HTR-8/SVneo (cell line): ENCODE measurements around the gene OSGIN1.
"Not testable (repeated sequence)": the region's sequence is repeated elsewhere in the genome, so short reads cannot be mapped to it uniquely, and the experiment has no call there.

Source experiments
- DNase-seq: peaks from one replicate; pipeline ENCODE4 v3.0.0; 2011; ENCODE audit warnings: low spot score, mixed read lengths; ENCODE audit not compliant: insufficient read length
- FAIRE-seq: peaks from 2 replicates; lab custom pipeline; 2011; peaks lifted over from hg19 to GRCh38; lab: Jason Lieb, UNC

Gene OSGIN1

DNA sequence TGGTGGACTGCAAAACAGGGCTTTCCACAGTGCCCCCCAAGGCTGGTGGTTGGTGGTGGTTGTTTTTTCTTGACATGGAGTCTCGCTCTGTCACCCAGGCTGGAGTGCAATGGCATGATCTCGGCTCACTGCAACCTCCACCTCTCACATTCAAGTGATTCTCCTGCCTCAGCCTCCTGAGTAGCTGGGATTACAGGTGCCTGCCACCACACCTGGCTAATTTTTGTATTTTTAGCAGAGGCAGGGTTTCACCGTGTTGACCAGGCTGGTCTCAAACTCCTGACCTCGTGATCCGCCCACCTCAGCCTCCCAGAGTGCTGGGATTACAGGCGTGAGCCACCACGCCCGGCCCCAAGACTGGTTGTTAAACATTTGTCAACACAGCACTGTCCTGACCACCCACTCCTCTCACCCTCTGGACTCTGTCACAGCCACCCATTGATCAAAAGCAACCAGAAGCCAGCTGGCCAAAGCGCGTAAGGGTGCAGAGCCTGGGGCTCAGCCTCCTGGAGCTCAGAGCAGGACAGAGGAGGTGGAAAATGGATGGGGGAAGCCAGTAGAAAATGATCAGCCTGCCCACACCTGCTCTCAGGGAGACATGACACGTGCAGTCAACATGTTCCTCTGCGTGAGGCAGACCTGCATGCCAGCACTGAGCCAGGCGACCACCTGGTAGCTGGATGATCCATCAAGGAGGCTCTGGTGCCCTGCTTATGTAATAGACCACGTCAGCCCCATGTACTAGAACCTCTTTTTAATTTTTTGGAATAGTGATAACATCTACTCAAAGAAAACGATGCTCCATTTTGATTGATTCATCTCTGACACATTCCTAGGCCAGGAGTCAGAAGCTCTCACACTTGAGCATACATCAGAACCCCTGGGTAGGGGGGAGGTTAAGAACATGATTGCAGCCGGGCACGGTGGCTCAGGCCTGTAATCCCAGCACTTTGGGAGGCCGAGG is 14.8 kb upstream of the OSGIN1 start:
- FAIRE-seq (no peak), DNase-seq (no peak)

DNA sequence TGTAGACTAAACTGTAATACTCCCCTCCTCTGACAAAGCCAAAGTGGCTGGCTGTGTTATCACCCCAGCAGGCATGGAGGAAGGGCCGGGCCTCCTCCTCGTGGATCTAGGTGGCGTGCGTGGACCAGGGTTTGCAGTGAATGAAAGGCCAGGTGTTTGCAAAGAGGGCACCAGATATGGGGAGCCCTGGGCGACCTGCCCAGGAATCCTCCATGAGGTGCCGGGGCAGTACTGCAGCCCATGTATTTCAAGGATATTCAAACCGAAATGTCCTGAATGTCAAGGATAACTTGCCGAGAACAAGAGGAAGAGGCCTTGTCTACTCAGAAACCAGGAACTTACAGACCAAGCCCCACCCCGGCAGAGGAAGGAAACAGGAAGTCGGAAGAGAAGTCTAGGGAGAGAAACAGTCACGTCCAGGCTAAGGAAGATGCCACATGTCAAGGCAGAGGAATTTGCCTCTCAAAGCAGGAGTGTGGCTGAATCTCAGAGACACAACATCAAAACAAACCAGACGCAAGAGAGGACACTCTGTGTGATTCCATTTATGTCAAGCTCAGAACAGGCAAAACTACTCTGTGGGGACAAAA is 13.7 kb upstream of the OSGIN1 start:
- DNase-seq: no peak
- no peak for FAIRE-seq

DNA sequence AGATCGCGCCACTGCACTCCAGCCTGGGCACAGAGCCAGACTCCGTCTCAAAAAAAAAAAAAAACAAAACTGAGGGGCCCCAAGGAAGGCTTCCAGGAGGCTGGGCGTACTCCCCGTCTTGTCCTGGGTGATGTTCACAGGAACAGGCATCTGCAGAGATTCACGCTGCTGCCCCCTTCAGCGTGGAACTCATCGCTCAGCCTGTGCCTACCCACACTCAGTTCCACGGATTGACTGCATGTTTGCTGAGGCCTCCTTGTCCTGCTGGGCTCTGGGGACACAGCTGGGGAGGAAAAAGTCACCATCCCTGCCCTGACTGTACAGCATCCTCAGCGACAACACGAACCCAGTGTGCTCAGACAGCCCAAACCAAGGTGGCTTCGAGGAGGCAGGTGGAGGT is 12.9 kb upstream of the OSGIN1 start:
- FAIRE-seq (no peak), DNase-seq (no peak)

DNA sequence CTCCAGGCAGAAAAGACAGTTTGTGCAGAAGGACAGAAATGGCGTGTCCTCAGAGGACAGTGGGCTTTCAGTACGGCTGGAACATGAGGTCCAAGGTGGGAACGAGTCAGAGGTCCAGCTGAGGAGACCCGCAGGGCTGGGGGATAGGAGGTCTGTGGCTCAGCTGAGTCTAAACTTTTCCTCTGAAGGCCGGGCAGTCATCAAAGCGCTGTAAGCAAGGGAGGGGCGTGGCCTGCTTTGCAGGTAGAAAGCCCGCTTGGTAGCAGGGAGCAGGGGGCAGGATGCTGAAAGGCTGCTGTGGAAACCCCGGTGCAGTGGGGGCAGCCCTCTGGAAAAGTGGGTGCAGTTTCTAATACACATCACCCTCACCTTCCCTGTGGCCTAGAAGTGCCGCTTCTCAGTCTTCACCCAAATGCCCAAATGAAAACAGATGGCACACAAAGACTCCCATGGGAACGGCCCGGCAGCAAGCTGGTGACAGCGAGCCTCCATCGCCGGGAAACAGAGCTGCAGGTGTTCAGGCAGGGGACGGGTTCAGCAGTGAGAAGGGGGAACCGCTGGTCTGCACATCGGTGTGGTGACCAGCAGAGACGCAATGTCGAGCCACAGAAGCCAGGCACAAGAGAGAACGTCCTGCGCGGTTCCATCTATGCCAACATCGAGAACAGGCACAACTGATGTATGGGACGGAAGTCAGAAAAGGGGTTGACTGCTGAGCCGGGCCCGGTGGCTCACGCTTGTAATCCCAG is 12.2 kb upstream of the OSGIN1 start:
- no peak for DNase-seq
- FAIRE-seq: no peak

DNA sequence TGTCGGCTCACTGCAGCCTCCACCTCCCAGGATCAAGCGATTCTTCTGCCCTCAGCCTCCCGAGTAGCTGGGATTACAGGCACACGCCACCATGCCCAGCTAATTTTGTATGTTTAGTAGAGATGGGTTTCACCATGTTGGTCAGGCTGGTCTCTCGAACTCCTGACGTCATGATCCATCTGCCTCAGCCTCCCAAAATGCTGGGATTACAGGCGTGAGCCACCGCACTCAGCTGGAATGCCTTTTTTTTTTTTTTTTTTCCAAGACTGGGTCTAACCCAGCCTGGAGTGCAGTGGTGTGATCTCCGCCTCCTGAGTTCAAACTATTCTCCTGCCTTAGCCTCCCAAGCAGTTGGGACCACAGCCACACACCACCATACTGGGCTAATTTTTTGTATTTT is 11.5 kb upstream of the OSGIN1 start:
- DNase-seq, FAIRE-seq: not testable (repeated sequence)

DNA sequence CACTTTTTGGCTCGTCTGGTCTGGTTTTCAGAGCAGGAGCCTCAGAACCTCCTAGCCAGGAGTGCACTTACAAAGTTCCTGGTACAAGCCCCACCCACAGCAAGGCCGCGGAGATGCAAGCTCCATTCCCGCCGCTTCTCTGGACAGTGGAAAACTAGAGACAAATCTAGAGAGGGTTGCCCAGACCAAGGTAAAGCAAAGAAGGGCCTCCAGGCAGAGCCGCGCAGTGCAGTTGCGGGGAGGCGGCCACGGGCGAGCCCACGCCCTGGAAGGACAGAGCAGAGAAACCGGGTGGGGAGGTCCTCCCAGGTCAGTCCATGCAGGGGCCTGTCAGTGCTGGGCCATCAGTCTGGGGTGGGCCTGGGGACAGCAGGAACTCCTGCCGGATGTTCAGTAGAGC is 11.0 kb upstream of the OSGIN1 start:
- no peak for FAIRE-seq
- DNase-seq: no peak

DNA sequence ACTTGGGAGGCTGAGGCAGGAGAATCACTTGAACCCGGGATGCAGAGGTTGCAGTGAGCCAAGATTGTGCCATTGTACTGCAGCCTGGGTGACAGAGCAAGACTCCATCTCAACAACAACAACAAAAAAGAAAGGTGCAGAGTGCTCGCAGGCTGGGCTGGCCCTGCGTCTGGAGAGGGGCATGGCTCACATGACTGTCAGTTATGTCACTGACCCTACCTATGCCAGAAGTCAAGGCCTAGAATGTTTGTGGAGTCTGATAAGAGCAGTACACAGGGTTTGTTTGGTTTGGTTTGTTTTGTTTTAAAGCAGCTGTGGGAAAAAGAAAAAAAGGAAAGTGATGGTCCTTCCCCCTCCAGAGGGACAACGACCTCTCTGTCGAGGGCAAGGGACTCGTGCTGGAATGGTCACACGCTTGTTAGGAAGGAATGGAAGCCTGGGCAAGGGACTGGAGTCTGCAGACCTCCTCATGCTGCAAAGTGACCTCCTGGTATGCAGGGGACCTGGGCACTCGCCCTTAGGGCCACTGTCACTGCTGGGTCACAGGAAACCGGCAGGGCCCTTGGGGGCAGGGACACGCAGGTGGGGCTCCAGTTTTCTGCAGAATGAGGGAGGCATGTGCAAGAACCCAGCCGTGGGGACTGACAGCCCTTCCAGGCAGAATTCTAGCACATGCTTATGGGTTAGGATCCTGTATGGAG is 10.1 kb upstream of the OSGIN1 start:
- FAIRE-seq (no peak), DNase-seq (no peak)

DNA sequence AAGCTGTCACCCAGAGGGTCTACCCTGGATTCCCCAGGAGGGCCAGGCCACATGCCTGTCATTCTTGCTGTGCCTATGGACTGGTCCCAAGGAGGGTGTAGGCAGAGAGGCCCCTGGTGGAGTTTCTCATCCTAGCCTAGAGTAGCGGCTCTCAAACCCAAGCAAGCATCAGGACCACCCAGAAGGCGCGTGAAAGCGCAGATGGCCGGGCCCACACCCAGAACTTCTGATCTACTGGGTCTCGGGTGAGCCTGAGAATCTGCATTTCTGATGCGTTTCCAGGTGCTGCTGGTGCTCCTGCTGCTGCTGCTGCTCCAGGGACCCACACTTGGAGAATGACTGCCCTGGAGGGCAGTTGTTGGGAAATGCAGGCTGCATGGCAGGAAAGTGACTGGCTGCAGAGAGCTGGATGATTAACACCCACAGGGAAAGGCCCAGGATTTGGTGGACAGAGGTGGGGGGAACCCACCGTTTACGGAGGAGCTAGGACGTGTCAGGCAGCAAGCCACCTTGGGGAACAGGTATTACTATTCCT is 9.5 kb upstream of the OSGIN1 start:
- DNase-seq: no peak
- FAIRE-seq: no peak

DNA sequence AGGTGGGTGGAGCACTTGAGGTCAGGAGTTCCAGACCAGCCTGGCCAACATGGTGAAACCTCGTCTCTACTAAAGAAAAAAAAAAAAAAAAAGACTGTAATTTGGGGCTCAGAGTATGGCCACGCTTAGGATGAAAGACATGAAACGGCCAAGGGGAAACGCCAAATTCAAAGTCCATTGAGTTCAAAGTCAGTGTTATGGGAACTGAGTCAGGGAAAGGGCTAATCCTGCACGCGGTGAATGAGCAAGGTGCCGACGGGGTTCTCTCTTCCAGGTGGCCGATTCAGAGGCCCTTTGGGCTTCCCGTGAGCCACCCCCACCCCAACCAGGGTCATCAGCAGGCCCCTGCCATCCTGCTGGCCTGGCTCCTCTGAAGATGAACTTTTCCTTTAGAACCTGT is 7.5 kb upstream of the OSGIN1 start:
- DNase-seq (no peak), FAIRE-seq (no peak)

DNA sequence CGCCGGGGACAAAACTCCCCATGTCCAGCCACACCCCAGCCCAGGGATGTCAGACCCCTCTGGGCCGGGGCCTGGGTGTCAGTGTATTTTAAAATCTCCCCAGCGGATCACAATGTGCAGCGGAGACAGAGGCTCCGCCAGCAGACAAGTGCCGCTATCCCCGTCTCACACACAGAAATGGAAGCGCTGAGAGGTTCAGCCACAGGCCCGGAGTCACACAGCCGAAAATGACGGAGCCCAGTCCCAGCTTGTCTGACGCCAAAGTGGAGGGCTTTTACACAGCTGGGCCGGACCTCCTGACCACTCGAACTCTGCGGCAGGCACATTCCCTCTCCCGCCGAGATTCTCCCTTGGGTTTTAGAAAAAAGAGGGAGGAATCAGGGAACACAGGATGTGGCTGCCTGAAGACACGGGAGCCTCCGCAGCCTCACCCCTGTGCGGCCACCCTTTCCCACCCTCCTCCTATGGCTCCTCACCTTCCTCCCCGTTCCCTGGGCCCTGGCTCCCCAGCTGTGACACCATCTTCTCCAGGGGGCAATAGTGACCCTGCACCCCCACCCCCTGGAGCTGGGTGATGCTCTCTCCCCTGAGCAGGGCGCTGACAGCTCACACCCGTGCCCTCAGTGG is 6.8 kb upstream of the OSGIN1 start:
- no peak for FAIRE-seq
- no peak for DNase-seq

DNA sequence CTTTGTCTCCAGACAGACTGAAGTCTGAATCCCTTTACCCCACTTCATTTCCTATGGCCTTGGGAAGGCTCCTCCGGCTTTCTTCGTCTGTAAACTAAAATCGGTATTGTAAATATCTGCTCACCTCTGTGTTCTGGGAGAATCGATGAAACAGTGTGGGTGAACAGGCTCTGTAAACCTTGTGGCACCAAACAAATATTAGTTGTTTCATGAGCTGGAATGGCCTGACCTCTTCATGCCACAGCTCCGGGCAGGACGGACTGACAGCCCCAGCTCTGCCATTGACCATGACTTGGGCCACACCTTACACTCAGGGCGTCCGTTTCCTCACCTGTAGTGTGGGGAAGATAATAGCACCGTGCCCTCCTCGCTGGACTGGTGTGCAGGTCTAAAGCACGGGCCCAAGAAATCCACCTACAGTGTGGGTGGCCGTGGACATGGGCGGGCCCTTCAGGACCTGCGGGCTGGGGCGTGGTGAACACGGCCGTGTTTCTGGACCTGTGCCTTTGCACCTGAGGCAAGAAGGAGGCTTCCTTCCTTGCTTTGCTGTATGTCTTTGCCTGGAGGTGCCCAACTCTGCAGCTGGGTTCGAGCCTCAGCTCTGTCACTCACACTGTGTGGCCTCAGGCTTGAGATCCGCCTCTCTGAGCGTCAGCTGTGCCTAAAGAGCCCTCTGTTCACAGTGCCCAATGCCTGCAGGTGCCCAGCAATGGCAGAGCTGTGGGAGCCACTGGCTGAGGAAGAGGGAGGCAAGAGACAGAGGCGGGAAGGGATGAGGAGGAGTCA is 6.1 kb upstream of the OSGIN1 start:
- no peak for FAIRE-seq
- DNase-seq: no peak

DNA sequence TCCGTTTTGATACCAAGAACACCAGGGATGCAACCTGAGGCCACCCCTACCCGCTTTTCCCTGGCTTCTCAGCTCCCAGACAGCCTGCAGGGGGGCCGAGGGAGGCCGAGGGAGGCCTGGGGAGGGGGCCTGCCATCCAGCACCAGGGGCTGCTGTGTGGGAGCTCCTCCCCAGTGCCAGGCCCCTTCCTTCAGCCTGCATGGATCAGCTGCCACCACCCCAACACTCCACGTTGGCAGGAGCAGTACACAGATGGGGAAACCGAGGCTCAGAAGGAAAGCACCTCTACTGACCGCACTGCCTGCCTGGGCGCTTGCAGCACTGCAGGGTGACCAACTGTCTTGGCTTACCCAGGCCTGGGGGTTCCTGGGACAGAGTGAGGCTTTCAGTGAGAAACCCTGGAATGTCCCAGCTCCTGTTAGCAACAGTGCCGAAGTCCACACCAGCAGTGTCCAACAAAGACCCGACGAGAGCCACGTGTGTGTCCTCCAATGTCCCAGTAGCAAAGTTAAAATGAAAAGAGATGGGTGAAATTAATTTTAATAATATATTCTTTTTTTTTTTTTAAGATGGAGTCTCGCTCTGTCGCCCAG is 5.3 kb upstream of the OSGIN1 start:
- FAIRE-seq: no peak
- DNase-seq: no peak

DNA sequence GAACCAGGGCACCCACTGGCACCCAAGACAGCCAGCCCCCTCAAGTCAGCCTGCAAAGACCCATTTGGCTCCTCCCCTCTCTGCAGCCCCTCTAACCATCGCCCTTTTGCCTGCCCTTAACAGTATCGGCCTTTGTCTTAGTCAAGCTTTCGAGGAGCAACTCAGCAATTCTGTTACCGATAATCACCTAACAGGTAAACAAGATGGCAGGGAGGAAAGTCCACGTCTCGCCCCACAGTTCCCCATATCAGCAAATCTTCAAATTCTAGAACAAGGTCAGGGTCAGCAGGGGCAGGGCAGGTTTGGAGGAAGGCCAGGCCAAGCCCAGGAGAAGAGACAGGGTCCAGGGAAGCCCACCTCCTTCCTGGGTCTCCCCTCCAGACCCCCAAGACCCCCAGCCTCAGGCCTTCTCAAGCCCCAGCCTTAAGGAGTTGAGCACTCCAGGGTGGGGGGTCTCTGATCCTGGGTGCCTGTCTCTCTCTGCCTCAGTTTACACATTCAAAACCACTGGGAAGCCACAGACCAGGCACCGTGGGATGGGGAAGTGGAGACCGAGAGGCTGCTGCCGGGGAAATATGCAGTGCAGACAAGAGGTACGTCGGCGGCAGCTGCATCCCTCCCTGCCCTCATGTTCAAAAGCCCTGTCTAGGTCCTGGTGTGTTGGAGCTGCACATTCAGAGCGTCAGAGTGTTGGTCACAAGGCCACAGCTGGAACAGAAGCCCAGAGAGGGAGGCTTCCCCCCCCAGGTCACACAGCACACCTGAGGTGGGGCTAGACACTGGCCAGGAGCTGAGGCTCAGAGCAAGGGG is 3.9 kb upstream of the OSGIN1 start:
- DNase-seq: no peak
- FAIRE-seq: no peak

DNA sequence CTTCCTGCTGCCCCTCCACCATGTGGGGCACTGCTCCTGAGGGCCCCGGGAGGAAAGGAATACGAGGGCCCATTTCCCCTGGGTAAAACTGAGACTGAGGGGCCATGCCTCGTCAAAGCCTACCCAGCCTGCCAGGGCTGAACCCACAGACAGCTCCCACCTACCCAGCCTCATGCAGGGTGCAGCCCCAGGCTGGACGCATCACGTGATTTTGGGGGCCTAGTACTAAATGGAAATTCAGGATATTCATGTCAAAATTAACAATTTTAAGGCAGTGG is 3.4 kb upstream of the OSGIN1 start:
- DNase-seq (no peak), FAIRE-seq (no peak)

DNA sequence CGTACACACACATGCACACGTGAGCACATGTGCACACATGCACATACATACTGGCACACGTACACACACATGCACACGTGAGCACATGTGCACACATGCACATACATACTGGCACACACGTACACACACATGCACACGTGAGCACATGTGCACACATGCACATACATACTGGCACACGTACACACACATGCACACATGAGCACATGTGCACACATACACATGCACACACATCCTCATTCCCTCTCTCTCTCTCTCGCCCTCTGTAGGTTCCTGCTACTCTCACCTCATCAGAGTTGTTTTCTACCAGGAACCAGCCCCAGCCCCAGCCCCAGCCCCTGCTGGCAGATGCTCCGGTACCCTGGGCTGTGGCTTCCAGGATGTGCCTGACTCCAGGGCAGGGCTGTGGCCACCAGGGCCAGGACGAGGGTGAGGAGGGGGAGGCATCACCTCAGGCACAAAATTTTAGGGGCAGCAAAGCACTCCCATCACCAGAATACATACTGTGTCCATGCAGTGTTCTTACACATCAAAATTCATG is 2.1 kb upstream of the OSGIN1 start:
- peak; percentile 4 for FAIRE-seq
- not testable (repeated sequence) for DNase-seq

DNA sequence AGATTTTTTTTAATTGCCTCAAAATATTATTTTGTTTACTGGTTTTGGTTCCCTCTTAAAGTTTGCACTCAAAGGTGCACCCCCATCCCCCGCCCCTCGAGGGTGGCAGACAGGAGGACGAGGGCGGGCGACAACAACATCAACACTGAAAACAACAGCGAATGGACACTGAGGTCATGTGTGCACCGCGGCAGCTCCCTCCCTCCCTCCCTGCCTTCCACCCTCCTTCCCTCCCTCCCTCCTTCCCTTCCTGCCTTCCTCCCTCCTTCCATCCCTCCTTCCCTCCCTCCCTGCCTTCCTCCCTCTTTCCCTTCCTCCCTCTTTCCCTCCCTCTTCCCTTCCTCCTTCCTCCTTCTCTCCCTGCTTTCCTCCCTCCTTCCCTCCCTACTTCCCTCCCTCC is 1.5 kb upstream of the OSGIN1 start:
- DNase-seq (no peak), FAIRE-seq (no peak)

DNA sequence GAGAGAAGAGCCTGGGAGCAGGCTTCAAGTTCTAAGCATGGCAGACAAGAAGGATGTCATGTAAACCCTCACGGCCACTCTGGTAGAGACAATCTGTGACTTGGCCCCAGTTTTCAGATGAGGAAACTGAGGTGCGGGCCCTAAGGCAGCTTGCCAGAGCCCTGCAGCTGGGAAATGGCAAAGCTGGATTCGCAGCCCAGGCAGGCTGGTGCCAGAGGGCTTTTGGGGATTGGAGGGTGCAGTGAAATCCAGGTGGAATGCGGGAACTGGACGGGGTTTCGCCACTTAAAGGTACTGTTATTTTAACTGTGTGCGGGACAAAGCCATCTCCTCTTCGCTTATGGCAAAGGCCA is 477 bp upstream of the OSGIN1 start:
- FAIRE-seq (no peak), DNase-seq (peak; percentile 72)
